GM20431 (cell line): Measurements from ENCODE around the gene OTOP3.
"Not testable (repeated sequence)": the region's sequence is repeated elsewhere in the genome, so short reads cannot be mapped to it uniquely, and the experiment has no call there.

Source experiments
- in situ Hi-C: fragments of 300-500 bp; cut with MseI, MboI; formaldehyde crosslinking; loops from one replicate; pipeline ENCODE4 v1.15.0; 2020; ENCODE audit warnings: low sequenced_read_pairs; ENCODE audit not compliant: unreplicated experiment

The OTOP3 gene

GRCh38 chr17:74935585-74936469 lies at the start of gene OTOP3:
OTOP3 (plus strand) TSS chr17:74935898; CDS start chr17:74935922, 24 bp downstream.
- in situ Hi-C loops: no loop called here

- in situ Hi-C loops: no loop called here
Measured at GRCh38 chr17:74888469-74888868, 47.2 kb upstream of the OTOP3 start.

GRCh38 chr17:74890554-74890953 lies 45.1 kb upstream of the OTOP3 start:
- in situ Hi-C loops: no loop called here

- in situ Hi-C loops: no loop called here
Measured at GRCh38 chr17:74892013-74892841, 43.5 kb upstream of the OTOP3 start.

- in situ Hi-C loops: no loop called here
Measured at GRCh38 chr17:74892974-74893911, 42.5 kb upstream of the OTOP3 start, which contains the start of gene FADS6. FADS6 (minus strand) TSS chr17:74893633; CDS start chr17:74893595, 38 bp downstream.

- in situ Hi-C loops: no loop called here
Measured at GRCh38 chr17:74893936-74894671, 41.6 kb upstream of the OTOP3 start.

GRCh38 chr17:74898376-74898946 lies 37.2 kb upstream of the OTOP3 start:
- in situ Hi-C loops: no loop called here

- in situ Hi-C loops: no loop called here
Measured at GRCh38 chr17:74900208-74900607, 35.5 kb upstream of the OTOP3 start.

GRCh38 chr17:74901353-74902135 lies 34.2 kb upstream of the OTOP3 start:
- in situ Hi-C loops: no loop called here

GRCh38 chr17:74903034-74903433 lies 32.7 kb upstream of the OTOP3 start:
- in situ Hi-C loops: no loop called here

GRCh38 chr17:74903671-74904070 lies 32.0 kb upstream of the OTOP3 start:
- in situ Hi-C loops: no loop called here

GRCh38 chr17:74904687-74905409 lies 30.9 kb upstream of the OTOP3 start:
- in situ Hi-C loops: no loop called here

GRCh38 chr17:74906214-74906793 lies 29.4 kb upstream of the OTOP3 start:
- in situ Hi-C loops: not testable (repeated sequence)

GRCh38 chr17:74907012-74907411 lies 28.7 kb upstream of the OTOP3 start:
- in situ Hi-C loops: no loop called here

GRCh38 chr17:74909097-74909496 lies 26.6 kb upstream of the OTOP3 start:
- in situ Hi-C loops: not testable (repeated sequence)

GRCh38 chr17:74911423-74911822 lies 24.3 kb upstream of the OTOP3 start:
- in situ Hi-C loops: not testable (repeated sequence)
